Measurements from ENCODE around the gene GSTO2. TPM values are rescaled to one million over a fixed set of nuclear protein-coding genes. Genes with fewer than 3 reads are reported as not detected.

The GSTO2 gene
- total RNA-seq, 1 donor from 2014 or later, result 2.8 TPM

DNA sequence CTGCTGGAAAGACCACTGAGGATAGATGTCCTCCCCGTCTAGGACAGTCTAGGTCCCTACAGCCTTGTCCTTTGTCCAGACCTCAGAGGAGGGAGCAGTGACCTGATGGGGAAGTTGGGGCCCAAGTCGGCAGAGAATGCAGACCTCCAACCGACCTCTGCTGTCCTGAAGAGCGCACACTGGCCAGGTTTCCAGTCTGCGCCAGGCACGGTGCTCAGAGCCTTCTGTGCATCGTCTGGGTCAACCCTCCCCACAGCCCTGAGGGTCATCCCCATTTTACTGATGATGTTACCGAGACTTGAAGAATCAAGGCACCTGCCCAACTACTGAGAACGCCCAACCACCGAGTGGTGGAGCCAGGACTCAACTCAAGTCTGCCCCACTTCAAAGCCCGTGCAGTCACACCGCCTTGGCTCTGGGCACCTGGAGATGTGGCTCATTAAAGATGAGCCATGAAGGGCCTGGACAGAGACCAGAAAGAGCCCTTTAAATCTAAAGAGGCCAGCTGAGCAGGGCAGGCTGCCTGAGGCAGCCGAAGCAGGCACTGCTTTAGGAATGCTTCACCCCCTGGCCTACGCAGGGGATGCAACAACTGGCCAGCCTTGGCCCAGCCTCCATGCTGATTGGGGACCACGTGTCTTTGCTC, 64.9 kb downstream of the GSTO2 start:
- Mint-ChIP-seq H3K4me3 (peak overlapping the region; percentile 12), H3K36me3 (no peaks in the 10 kb centered on the region), H3K27me3 (peaks cover 3% of the 10 kb centered on the region), H3K4me1 (ENCODE audit: unreplicated experiment) (peaks cover 50% of the 10 kb centered on the region), H3K9me3 (no peaks in the 10 kb centered on the region), H3K27ac (no peak overlapping the region)
- TF ChIP-seq, protein P1, sequence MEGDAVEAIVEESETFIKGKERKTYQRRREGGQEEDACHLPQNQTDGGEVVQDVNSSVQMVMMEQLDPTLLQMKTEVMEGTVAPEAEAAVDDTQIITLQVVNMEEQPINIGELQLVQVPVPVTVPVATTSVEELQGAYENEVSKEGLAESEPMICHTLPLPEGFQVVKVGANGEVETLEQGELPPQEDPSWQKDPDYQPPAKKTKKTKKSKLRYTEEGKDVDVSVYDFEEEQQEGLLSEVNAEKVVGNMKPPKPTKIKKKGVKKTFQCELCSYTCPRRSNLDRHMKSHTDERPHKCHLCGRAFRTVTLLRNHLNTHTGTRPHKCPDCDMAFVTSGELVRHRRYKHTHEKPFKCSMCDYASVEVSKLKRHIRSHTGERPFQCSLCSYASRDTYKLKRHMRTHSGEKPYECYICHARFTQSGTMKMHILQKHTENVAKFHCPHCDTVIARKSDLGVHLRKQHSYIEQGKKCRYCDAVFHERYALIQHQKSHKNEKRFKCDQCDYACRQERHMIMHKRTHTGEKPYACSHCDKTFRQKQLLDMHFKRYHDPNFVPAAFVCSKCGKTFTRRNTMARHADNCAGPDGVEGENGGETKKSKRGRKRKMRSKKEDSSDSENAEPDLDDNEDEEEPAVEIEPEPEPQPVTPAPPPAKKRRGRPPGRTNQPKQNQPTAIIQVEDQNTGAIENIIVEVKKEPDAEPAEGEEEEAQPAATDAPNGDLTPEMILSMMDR (conservative IDR thresholded peaks at IDR 0.05), result no peak
- no peak for DNase-seq (ENCODE audit: extremely low spot score, unreplicated experiment)

DNA sequence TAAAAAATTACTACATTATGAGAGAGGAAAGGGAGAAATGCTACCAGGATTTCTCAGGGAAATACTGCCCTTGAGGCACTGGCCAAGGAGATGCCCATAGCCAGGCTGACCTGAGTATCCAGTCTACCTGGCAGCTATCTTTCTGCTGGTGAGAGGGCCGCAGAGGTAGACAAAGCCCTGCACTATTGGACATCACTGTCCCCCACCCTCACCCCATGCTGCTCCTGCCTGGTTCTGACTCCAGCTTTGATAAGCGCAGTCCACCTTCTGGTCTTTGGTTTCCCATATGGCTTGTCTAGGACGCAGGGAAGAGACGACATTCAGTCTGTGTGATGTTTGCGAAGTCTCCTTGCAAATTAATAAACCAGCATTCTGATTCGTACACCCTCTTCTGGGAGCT, 65.6 kb downstream of the GSTO2 start:
- Mint-ChIP-seq H3K27me3 (peaks cover 3% of the 10 kb centered on the region), H3K27ac (no peak overlapping the region), H3K36me3 (no peaks in the 10 kb centered on the region)

DNA sequence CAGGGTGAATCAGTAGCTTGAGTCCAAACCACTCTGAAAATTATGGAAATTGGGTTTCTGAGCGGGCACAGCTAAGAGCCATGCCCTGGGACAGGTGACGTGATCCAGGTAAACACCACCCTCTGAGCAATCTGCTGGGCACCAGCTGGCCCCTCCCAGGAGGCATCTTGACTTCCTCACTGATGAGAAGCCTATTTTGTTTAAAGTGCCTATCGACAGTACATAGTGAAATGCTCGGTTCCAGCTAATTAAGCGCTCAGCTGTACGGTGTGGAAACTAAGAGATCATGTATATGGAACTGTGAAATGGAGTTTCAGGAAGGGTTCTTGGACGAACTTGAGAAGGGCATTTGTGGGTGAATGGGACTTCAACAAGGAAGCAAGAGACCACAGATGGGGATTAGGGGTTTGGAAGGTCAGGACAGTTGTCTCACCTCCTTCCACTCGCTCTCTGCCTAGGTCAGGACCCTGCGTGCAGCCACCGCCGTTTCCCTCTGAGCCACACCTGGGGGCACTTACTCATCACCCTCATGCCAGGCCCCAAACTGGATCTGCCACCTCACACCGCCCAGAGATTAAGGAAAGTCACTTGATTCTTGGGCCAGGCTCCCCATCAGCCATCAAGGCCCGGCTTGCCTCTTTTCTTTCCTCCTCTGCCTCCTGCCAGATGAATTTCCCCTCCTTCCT, 66.1 kb downstream of the GSTO2 start:
- H3K4me3 Mint-ChIP-seq, result peak overlapping the region; percentile 69
- no peak overlapping the region for H3K27ac Mint-ChIP-seq
- peaks cover 50% of the 10 kb centered on the region for H3K4me1 Mint-ChIP-seq (ENCODE audit: unreplicated experiment)
- TF ChIP-seq, protein P1 (conservative IDR thresholded peaks at IDR 0.05), result no peak
- H3K36me3 Mint-ChIP-seq, result no peaks in the 10 kb centered on the region
- H3K9me3 Mint-ChIP-seq, result no peaks in the 10 kb centered on the region
- peaks cover 3% of the 10 kb centered on the region for H3K27me3 Mint-ChIP-seq
- DNase-seq (ENCODE audit: extremely low spot score, unreplicated experiment), result no peak

More for the DNA sequence above, 65.6 kb downstream of the GSTO2 start:
- Mint-ChIP-seq H3K9me3 (no peaks in the 10 kb centered on the region), H3K4me3 (no peak overlapping the region), H3K4me1 (ENCODE audit: unreplicated experiment) (peaks cover 50% of the 10 kb centered on the region)
- TF ChIP-seq, protein P1 (conservative IDR thresholded peaks at IDR 0.05), result no peak
- DNase-seq (ENCODE audit: extremely low spot score, unreplicated experiment), result no peak

DNA sequence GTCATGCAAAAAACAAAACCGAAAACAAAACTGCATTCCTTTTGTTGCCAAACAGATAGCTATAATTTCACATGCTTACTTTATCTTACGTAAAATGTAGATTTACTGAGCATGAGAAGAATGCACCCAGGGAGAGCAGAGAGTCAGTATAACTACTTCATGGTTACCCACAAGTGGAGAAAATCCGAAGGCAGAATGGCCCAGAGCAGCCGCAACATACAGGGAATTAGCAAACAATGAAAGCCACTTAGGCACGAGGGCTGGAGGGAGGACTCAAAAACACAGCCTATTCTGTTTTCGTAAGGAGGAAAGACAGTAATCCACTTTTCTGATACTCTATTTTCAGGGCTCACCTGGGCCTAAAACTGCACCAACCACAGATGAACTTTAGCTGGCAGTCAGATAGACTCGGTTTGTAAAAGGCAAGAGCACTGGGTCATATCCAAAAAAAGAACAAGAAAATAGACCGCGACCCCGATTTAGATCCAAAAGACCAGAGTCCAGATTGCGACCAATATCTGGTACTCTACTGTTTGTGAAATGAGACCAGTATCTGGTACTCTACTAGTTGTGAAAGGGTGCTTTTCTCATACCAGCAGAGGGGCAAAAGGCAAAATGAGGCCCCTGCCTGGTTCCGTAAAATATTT, 68.0 kb downstream of the GSTO2 start:
- Mint-ChIP-seq H3K4me1 (ENCODE audit: unreplicated experiment) (peaks cover 35% of the 10 kb centered on the region), H3K9me3 (no peaks in the 10 kb centered on the region)

DNA sequence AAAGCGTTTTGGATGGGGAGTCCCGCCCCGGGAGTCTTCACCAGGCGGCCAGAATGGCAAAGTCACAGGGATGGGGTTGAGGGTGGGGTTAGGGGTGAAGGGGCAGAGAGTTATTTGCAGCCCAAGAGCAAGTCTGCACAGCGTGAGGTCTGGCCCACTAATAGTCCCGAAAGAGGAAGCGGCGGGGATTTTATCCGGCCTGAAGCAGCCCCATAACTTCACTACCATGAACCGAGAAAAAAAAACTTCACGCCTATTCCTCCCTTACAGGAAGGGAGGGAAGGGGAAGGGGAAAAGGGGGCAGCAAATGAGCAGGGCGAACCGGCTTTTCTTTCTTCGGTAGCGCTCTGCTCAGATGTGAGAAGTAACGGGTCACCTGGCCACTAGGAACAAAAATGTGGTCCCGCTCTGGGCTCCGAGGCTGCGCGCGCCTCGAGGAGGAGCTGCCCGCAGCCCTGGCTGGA, 68.6 kb downstream of the GSTO2 start:
- peak overlapping the region; percentile 99 for H3K4me3 Mint-ChIP-seq
- peak overlapping the region; percentile 98 for H3K27ac Mint-ChIP-seq
- H3K9me3 Mint-ChIP-seq, result no peaks in the 10 kb centered on the region
- H3K36me3 Mint-ChIP-seq, result no peaks in the 10 kb centered on the region
- peaks cover 3% of the 10 kb centered on the region for H3K27me3 Mint-ChIP-seq
- TF ChIP-seq, protein P1 (conservative IDR thresholded peaks at IDR 0.05), result no peak
- H3K4me1 Mint-ChIP-seq (ENCODE audit: unreplicated experiment), result peaks cover 33% of the 10 kb centered on the region
- DNase-seq (ENCODE audit: extremely low spot score, unreplicated experiment), result no peak

More for the DNA sequence above, 68.0 kb downstream of the GSTO2 start:
- Mint-ChIP-seq H3K27ac (peak overlapping the region; percentile 98), H3K27me3 (peaks cover 3% of the 10 kb centered on the region), H3K36me3 (no peaks in the 10 kb centered on the region), H3K4me3 (peak overlapping the region; percentile 99)
- no peak for DNase-seq (ENCODE audit: extremely low spot score, unreplicated experiment)
- TF ChIP-seq, protein P1 (conservative IDR thresholded peaks at IDR 0.05), result no peak

All from type B pancreatic cell (in vitro differentiated cells).